ACC112 (cell line): ENCODE measurements around the gene ANKRD27.
A peak's percentile ranks its signal among the peaks of the same experiment; 100 is the strongest.
"Not testable (repeated sequence)": the region's sequence is repeated elsewhere in the genome, so short reads cannot be mapped to it uniquely, and the experiment has no call there.

Experiments used
- H2AFZ ChIP-seq: fragments of 200-600 bp; sonication (generic); one replicate; pipeline ENCODE4 v1.6.0; 2017; ENCODE audit warnings: antibody characterized with exemption, low read length; ENCODE audit not compliant: unreplicated experiment
- H3K27ac ChIP-seq: fragments of 200-600 bp; sonication (generic); 2 replicates; pipeline ENCODE4 v1.5.1; 2014; ENCODE audit warnings: low read depth, mild to moderate bottlenecking, antibody characterized with exemption, low read length, moderate library complexity
- H3K27me3 ChIP-seq: fragments of 200-600 bp; sonication (generic); 2 replicates; pipeline ENCODE4 v1.6.1; 2014; ENCODE audit warnings: mild to moderate bottlenecking, antibody characterized with exemption, low read length, moderate library complexity, mixed read lengths; ENCODE audit not compliant: insufficient read depth
- H3K36me3 ChIP-seq: fragments of 200-600 bp; sonication (generic); 2 replicates; pipeline ENCODE4 v1.6.1; 2016; ENCODE audit warnings: mild to moderate bottlenecking, antibody characterized with exemption, low read length, moderate library complexity, mixed read lengths; ENCODE audit not compliant: insufficient read depth
- H3K4me1 ChIP-seq: fragments of 200-600 bp; sonication (generic); one replicate; pipeline ENCODE4 v1.6.1; 2016; ENCODE audit warnings: low read length, mixed read lengths; ENCODE audit not compliant: insufficient read depth, unreplicated experiment, control insufficient read depth
- H3K4me3 ChIP-seq: fragments of 200-600 bp; sonication (generic); 2 replicates; pipeline ENCODE4 v1.5.1; 2014; ENCODE audit warnings: mild to moderate bottlenecking, low read depth, low read length
- H3K79me2 ChIP-seq: fragments of 200-600 bp; sonication (generic); one replicate; pipeline ENCODE4 v1.6.0; 2016; ENCODE audit warnings: low read length; ENCODE audit not compliant: control insufficient read depth, unreplicated experiment, insufficient read depth

Gene ANKRD27

GRCh38 chr19:32674931-32675719 lies at the start of gene ANKRD27:
TSS of gene ANKRD27 (minus strand) at chr19:32675180. CDS start at chr19:32659015, 16,165 bp downstream.
- Histone ChIP-seq H3K79me2 (peaks cover 20% of the 10 kb centered on the region), H3K4me3 (peak within 1 kb of the TSS; percentile 87), H3K4me1 (no peaks in the 10 kb centered on the region), H3K27ac (no peak within 1 kb of the TSS), H3K36me3 (no peaks in the 10 kb centered on the region), H3K27me3 (peaks cover 22% of the 10 kb centered on the region), H2AFZ (peak within 1 kb of the TSS; percentile 90)

- H2AFZ ChIP-seq = no peak overlapping the region
- H3K36me3 ChIP-seq = no peaks in the 10 kb centered on the region
- H3K4me1 ChIP-seq = no peaks in the 10 kb centered on the region
- H3K27ac ChIP-seq = no peak overlapping the region
- no peaks in the 10 kb centered on the region for H3K27me3 ChIP-seq
- no peaks in the 10 kb centered on the region for H3K79me2 ChIP-seq
- H3K4me3 ChIP-seq = no peak overlapping the region
These were observed 45.9 kb upstream of the ANKRD27 start for GRCh38 chr19:32720936-32721250.

- no peaks in the 10 kb centered on the region for H3K27me3 ChIP-seq
These were observed 45.4 kb upstream of the ANKRD27 start for GRCh38 chr19:32720216-32720935.

GRCh38 chr19:32719611-32720059 lies 44.7 kb upstream of the ANKRD27 start, which contains the start of gene TDRD12:
TSS of gene TDRD12 (plus strand) at chr19:32719767. CDS start at chr19:32720073, 306 bp downstream.
- H3K27me3 ChIP-seq = no peaks in the 10 kb centered on the region
- no peaks in the 10 kb centered on the region for H3K4me1 ChIP-seq
- H3K79me2 ChIP-seq = no peaks in the 10 kb centered on the region
- H2AFZ ChIP-seq = no peak within 1 kb of the TSS
- H3K4me3 ChIP-seq = no peak within 1 kb of the TSS
- no peak within 1 kb of the TSS for H3K27ac ChIP-seq
- H3K36me3 ChIP-seq = no peaks in the 10 kb centered on the region

More at GRCh38 chr19:32720216-32720935, 45.4 kb upstream of the ANKRD27 start:
- H3K4me1 ChIP-seq = no peaks in the 10 kb centered on the region
- no peak overlapping the region for H3K4me3 ChIP-seq
- no peak overlapping the region for H3K27ac ChIP-seq
- no peak overlapping the region for H2AFZ ChIP-seq
- H3K36me3 ChIP-seq = no peaks in the 10 kb centered on the region
- H3K79me2 ChIP-seq = no peaks in the 10 kb centered on the region

- Histone ChIP-seq H2AFZ (no peak overlapping the region), H3K36me3 (no peaks in the 10 kb centered on the region), H3K4me3 (no peak overlapping the region), H3K27me3 (no peaks in the 10 kb centered on the region), H3K27ac (no peak overlapping the region), H3K4me1 (no peaks in the 10 kb centered on the region), H3K79me2 (no peaks in the 10 kb centered on the region)
These were observed 43.3 kb upstream of the ANKRD27 start for GRCh38 chr19:32718286-32718685.

GRCh38 chr19:32717496-32717895 lies 42.5 kb upstream of the ANKRD27 start:
- Histone ChIP-seq H3K4me3 (no peak overlapping the region), H3K27ac (no peak overlapping the region), H2AFZ (no peak overlapping the region), H3K79me2 (no peaks in the 10 kb centered on the region), H3K27me3 (no peaks in the 10 kb centered on the region), H3K4me1 (no peaks in the 10 kb centered on the region), H3K36me3 (no peaks in the 10 kb centered on the region)

GRCh38 chr19:32716203-32716602 lies 41.2 kb upstream of the ANKRD27 start:
- not testable (repeated sequence) for H3K27me3 ChIP-seq, H3K4me1 ChIP-seq, H3K4me3 ChIP-seq, H2AFZ ChIP-seq, H3K27ac ChIP-seq, H3K79me2 ChIP-seq, H3K36me3 ChIP-seq

- Histone ChIP-seq H3K36me3 (peaks cover 9% of the 10 kb centered on the region; the same call in 1 of the 2 replicates), H3K4me3 (no peak overlapping the region), H3K79me2 (peaks cover 9% of the 10 kb centered on the region), H3K4me1 (no peaks in the 10 kb centered on the region), H2AFZ (no peak overlapping the region), H3K27me3 (no peaks in the 10 kb centered on the region), H3K27ac (no peak overlapping the region)
These were observed 36.8 kb upstream of the ANKRD27 start for GRCh38 chr19:32711747-32712146.

GRCh38 chr19:32709032-32709431 lies 34.1 kb upstream of the ANKRD27 start:
- no peak overlapping the region for H2AFZ ChIP-seq
- H3K27ac ChIP-seq = no peak overlapping the region
- H3K79me2 ChIP-seq = peaks cover 24% of the 10 kb centered on the region
- peaks cover 17% of the 10 kb centered on the region for H3K36me3 ChIP-seq
- no peaks in the 10 kb centered on the region for H3K27me3 ChIP-seq
- no peaks in the 10 kb centered on the region for H3K4me1 ChIP-seq
- no peak overlapping the region for H3K4me3 ChIP-seq

GRCh38 chr19:32708457-32708856 lies 33.5 kb upstream of the ANKRD27 start:
- H3K27me3 ChIP-seq = no peaks in the 10 kb centered on the region
- no peak overlapping the region for H3K4me3 ChIP-seq
- no peaks in the 10 kb centered on the region for H3K4me1 ChIP-seq
- H3K27ac ChIP-seq = no peak overlapping the region
- H3K79me2 ChIP-seq = peaks cover 28% of the 10 kb centered on the region
- no peak overlapping the region for H2AFZ ChIP-seq
- H3K36me3 ChIP-seq = peaks cover 21% of the 10 kb centered on the region

GRCh38 chr19:32704006-32704405 lies 29.0 kb upstream of the ANKRD27 start:
- not testable (repeated sequence) for H3K4me3 ChIP-seq, H3K27me3 ChIP-seq, H2AFZ ChIP-seq, H3K4me1 ChIP-seq, H3K27ac ChIP-seq
- Histone ChIP-seq H3K79me2 (peaks cover 41% of the 10 kb centered on the region), H3K36me3 (peaks cover 24% of the 10 kb centered on the region)
